Fibroblast of lung (primary cell): ENCODE results near the gene C20orf141. TPM values are rescaled to one million over a fixed set of nuclear protein-coding genes. Genes with fewer than 3 reads are reported as not detected.

Source experiments
- DNase-seq, 2 donors: peaks; one replicate each; pipeline versions ENCODE4 v3.0.0 to v3.0.0-alpha.2; 2010; ENCODE audit warnings: low read depth in 2 of 2
- H2AFZ ChIP-seq: 2 replicates; pipeline ENCODE4 v1.5.1; 2012; ENCODE audit warnings: low read length, control low read depth, inconsistent platforms
- H3K27ac ChIP-seq: 2 replicates; pipeline ENCODE4 v1.5.1; 2011; ENCODE audit warnings: low read length, control low read depth; ENCODE audit not compliant: insufficient read depth
- H3K27me3 ChIP-seq: 2 replicates; pipeline ENCODE4 v1.5.1; 2011; ENCODE audit warnings: mild to moderate bottlenecking, low read length; ENCODE audit not compliant: control insufficient read depth, insufficient read depth
- H3K36me3 ChIP-seq: 2 replicates; pipeline ENCODE4 v1.5.1; 2011; ENCODE audit warnings: low read length; ENCODE audit not compliant: control insufficient read depth, insufficient read depth
- H3K4me1 ChIP-seq: 2 replicates; pipeline ENCODE4 v1.5.1; 2011; ENCODE audit warnings: low read length; ENCODE audit not compliant: control insufficient read depth, insufficient read depth; ENCODE audit errors: extremely low read depth
- H3K4me2 ChIP-seq: 2 replicates; pipeline ENCODE4 v1.5.1; 2011; ENCODE audit warnings: low read length, control low read depth; ENCODE audit not compliant: insufficient read depth; ENCODE audit errors: extremely low read depth
- H3K4me3 ChIP-seq, 4 experiments: fragments of 200-600 bp in 1 of 4; sonication (generic) in 1 of 4; replicated peaks in 1 of 4; 2 replicates each; pipeline ENCODE4 v1.5.1; 2011 to 2016; ENCODE audit warnings: low read length in 4 of 4, low read depth in 3 of 4, mild to moderate bottlenecking in 3 of 4, control low read depth in 2 of 4, inconsistent platforms in 1 of 4, mixed read lengths in 1 of 4; ENCODE audit not compliant: insufficient read depth in 1 of 4; ENCODE audit errors: control extremely low read depth in 1 of 4
- H3K79me2 ChIP-seq: 2 replicates; pipeline ENCODE4 v1.5.1; 2012; ENCODE audit warnings: mild to moderate bottlenecking, low read length, inconsistent platforms; ENCODE audit not compliant: control insufficient read depth, insufficient read depth
- H3K9ac ChIP-seq: 2 replicates; pipeline ENCODE4 v1.5.1; 2011; ENCODE audit warnings: mild to moderate bottlenecking, low read length, control low read depth; ENCODE audit not compliant: insufficient read depth
- H3K9me3 ChIP-seq: 2 replicates; pipeline ENCODE4 v1.5.1; 2012; ENCODE audit warnings: low read depth, low read length; ENCODE audit not compliant: control insufficient read depth, insufficient read depth
- H4K20me1 ChIP-seq: 2 replicates; pipeline ENCODE4 v1.5.1; 2011; ENCODE audit warnings: low read length; ENCODE audit not compliant: control insufficient read depth, insufficient read depth; ENCODE audit errors: extremely low read depth
- EZH2 ChIP-seq: IDR thresholded peaks from 2 replicates; pipeline ENCODE4 v1.5.1; 2012; ENCODE audit warnings: low read length, control low read depth, mild to moderate bottlenecking; ENCODE audit errors: missing control alignments
- polyA plus RNA-seq, 2 donors: library from polyadenylated mRNA; depleted of rRNA in 1 of 2; stranded (reverse) in 1 of 2; unstranded in 1 of 2; fragments of >200 nt; gene quantifications; 2 replicates each; pipeline ENCODE4 v1.2.1, GENCODE V29; 2011 to 2012; ENCODE audit warnings: missing spikeins in 1 of 2
- total RNA-seq: library from RNA; depleted of rRNA; stranded (reverse); fragments of >200 nt; gene quantifications from 2 replicates; pipeline ENCODE4 v1.2.1, GENCODE V29; 2014
- TF ChIP-seq, protein P1 (sequence below), 2 donors: IDR thresholded peaks in 1 of 2; conservative IDR thresholded peaks in 1 of 2; 1 replicate in 1 of 2; 2 replicates in 1 of 2; pipeline ENCODE4 v1.5.1; 2011 to 2012; ENCODE audit warnings: low read length in 2 of 2, control low read depth in 1 of 2, inconsistent platforms in 1 of 2, low read depth in 1 of 2, mild to moderate bottlenecking in 1 of 2

C20orf141 gene
- total and polyA plus RNA-seq, 2 donors (not counting 1 experiment from before 2014, with no cell fraction given), result 0.57 TPM; not detected in 1

DNA sequence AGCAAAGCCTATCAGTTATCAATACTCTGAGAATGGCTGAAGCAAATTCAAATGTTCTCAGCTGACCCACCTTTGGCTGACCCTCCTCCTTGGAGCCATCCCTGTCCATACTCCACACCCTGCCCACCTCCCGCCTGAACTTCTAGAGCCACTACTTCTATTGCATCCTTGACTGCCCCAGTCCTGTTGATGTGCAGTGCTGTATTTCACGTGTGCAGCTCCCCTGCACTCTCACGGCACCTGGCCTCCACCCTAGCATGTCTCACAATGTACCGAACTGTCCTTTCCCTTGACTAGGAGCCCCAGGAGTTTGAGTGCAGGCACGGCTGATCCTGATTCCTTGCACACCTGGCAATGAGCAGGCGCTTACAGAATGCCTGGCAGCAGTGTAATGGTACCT lies 21.3 kb upstream of the C20orf141 start:
- no peaks in the 10 kb centered on the region for H3K79me2 ChIP-seq
- no peak for TF ChIP-seq EZH2
- TF ChIP-seq, protein P1, sequence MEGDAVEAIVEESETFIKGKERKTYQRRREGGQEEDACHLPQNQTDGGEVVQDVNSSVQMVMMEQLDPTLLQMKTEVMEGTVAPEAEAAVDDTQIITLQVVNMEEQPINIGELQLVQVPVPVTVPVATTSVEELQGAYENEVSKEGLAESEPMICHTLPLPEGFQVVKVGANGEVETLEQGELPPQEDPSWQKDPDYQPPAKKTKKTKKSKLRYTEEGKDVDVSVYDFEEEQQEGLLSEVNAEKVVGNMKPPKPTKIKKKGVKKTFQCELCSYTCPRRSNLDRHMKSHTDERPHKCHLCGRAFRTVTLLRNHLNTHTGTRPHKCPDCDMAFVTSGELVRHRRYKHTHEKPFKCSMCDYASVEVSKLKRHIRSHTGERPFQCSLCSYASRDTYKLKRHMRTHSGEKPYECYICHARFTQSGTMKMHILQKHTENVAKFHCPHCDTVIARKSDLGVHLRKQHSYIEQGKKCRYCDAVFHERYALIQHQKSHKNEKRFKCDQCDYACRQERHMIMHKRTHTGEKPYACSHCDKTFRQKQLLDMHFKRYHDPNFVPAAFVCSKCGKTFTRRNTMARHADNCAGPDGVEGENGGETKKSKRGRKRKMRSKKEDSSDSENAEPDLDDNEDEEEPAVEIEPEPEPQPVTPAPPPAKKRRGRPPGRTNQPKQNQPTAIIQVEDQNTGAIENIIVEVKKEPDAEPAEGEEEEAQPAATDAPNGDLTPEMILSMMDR (conservative IDR thresholded peaks at IDR 0.05 in 1 of 2, IDR thresholded peaks at IDR 0.05 in 1 of 2; ENCODE audit: low read depth in 1 of 2, low read length in 2 of 2), result no peak
- no peak overlapping the region for H3K4me2 ChIP-seq
- H3K4me3 ChIP-seq, result no peak overlapping the region
- no peak overlapping the region for H2AFZ ChIP-seq
- H3K36me3 ChIP-seq, result no peaks in the 10 kb centered on the region
- DNase-seq, result no peak
- no peaks in the 10 kb centered on the region for H4K20me1 ChIP-seq
- no peak overlapping the region for H3K27ac ChIP-seq
- H3K27me3 ChIP-seq, result peaks cover 13% of the 10 kb centered on the region
- no peak overlapping the region for H3K9ac ChIP-seq
- H3K4me1 ChIP-seq, result no peaks in the 10 kb centered on the region
- no peaks in the 10 kb centered on the region for H3K9me3 ChIP-seq

DNA sequence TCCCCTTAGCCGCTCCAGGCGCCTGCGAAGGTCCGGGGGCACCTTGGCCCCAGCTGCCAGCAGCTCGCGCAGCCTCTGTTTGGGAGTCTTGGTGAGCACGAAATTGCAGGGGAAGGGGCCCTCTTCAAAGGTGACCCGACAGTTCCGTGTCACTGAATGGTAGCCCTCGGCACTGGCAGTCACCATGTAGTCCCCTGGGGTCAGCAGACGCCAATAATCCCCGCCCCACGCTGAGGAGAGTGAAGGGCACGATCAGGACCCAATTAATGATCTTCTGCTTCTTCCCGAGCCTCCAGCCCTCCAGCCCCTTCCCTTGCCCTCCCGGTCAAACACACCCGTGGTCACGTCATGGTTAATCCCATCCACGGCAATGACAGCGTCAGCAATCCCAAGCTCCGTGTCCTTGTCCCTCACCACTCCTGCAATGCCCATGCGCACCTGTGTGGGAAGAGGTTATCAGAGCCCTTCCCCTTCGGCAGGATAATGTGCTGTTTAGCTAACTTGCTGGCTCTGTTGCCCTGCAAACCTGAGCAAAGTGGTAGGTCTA lies 20.5 kb upstream of the C20orf141 start:
- Histone ChIP-seq H3K9me3 (no peaks in the 10 kb centered on the region), H2AFZ (no peak overlapping the region), H3K9ac (no peak overlapping the region), H3K27me3 (peaks cover 16% of the 10 kb centered on the region), H3K4me3 (no peak overlapping the region), H3K4me2 (no peak overlapping the region), H3K27ac (no peak overlapping the region), H3K79me2 (no peaks in the 10 kb centered on the region), H4K20me1 (no peaks in the 10 kb centered on the region), H3K36me3 (no peaks in the 10 kb centered on the region), H3K4me1 (no peaks in the 10 kb centered on the region)
- TF ChIP-seq EZH2, result no peak
- TF ChIP-seq, protein P1 (conservative IDR thresholded peaks at IDR 0.05 in 1 of 2, IDR thresholded peaks at IDR 0.05 in 1 of 2; ENCODE audit: low read depth in 1 of 2, low read length in 2 of 2), result no peak
- no peak for DNase-seq

DNA sequence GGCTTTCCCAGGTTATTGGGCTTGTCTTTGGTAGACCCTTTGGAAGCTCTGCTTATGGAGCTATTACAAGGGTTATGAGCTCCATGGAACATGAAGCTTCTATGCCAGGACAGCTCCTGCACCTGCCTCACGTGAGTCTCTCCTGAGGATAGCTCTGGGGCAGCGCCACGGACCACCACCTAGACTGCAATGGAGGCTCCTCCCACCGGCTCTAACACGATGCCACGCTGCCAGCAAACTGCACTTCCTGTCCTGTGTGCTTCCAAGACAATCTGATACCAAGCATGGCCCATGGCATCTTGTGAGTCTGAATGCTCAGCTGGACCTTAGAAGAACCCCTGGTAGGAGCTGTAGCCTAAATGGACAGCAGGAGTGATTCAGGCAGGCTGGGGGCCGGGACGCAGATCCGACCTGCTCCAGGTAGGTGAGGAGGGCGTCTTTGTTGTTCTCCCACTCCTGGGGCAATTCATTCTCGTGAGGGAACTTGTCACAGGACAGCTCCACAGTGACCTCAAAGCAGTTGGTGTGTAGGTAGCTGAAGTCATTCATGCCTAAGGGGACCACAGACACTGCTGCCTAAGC lies 19.8 kb upstream of the C20orf141 start:
- Histone ChIP-seq H4K20me1 (no peaks in the 10 kb centered on the region), H3K9ac (no peak overlapping the region), H3K9me3 (no peaks in the 10 kb centered on the region), H3K36me3 (no peaks in the 10 kb centered on the region), H3K27me3 (peaks cover 22% of the 10 kb centered on the region), H3K4me2 (no peak overlapping the region), H2AFZ (no peak overlapping the region), H3K27ac (no peak overlapping the region), H3K79me2 (no peaks in the 10 kb centered on the region), H3K4me1 (peaks cover under 1% of the 10 kb centered on the region), H3K4me3 (no peak overlapping the region)
- TF ChIP-seq EZH2, result no peak
- TF ChIP-seq, protein P1 (conservative IDR thresholded peaks at IDR 0.05 in 1 of 2, IDR thresholded peaks at IDR 0.05 in 1 of 2; ENCODE audit: low read depth in 1 of 2, low read length in 2 of 2), result no peak
- no peak for DNase-seq
